Peyer's patch (tissue), 4 donors: ENCODE results near the gene IL1RAPL1. TPM values are rescaled to one million over a fixed set of nuclear protein-coding genes. Genes with fewer than 3 reads are reported as not detected.

Experiments used
- DNase-seq, 3 donors: peaks; one replicate each; pipeline ENCODE4 v3.0.0-alpha.2; 2017 to 2019
- H3K27ac ChIP-seq, 4 donors: fragments of 200-600 bp; sonication (generic); one replicate each; pipeline ENCODE4 v1.5.1; 2016 to 2019
- H3K27me3 ChIP-seq, 2 donors: fragments of 200-600 bp; sonication (generic); one replicate each; pipeline ENCODE4 v1.5.1; 2019
- H3K36me3 ChIP-seq, 3 donors: fragments of 200-600 bp; sonication (generic); one replicate each; pipeline ENCODE4 v1.5.1; 2016 to 2019
- H3K4me1 ChIP-seq, 4 donors: fragments of 200-600 bp; sonication (generic); one replicate each; pipeline ENCODE4 v1.5.1; 2016 to 2019
- H3K4me3 ChIP-seq, 4 donors: fragments of 200-600 bp; sonication (generic); 1 replicate in 3 of 4; 2 replicates in 1 of 4; pipeline ENCODE4 v1.5.1; 2016 to 2019; ENCODE audit warnings: mild to moderate bottlenecking in 1 of 4
- H3K9me3 ChIP-seq, 4 donors: fragments of 200-600 bp; sonication (generic); one replicate each; pipeline ENCODE4 v1.5.1; 2016 to 2019; ENCODE audit warnings: mild to moderate bottlenecking in 1 of 4
- CTCF ChIP-seq, 6 experiments: fragments of 450-650 bp in 4 of 6; fragments of 200-600 bp in 2 of 6; sonication (generic) in 1 of 6; IDR thresholded peaks; one replicate each; pipeline ENCODE4 v1.5.1; 2017 to 2019; ENCODE audit warnings: antibody characterized with exemption in 6 of 6, mild to moderate bottlenecking in 3 of 6, moderate library complexity in 1 of 6
- POLR2A ChIP-seq, 2 donors: fragments of 450-650 bp; IDR thresholded peaks; one replicate each; pipeline ENCODE4 v1.5.1; 2017; ENCODE audit warnings: antibody characterized with exemption in 2 of 2, mild to moderate bottlenecking in 2 of 2, moderate library complexity in 2 of 2
- total RNA-seq, 4 donors: library from RNA; depleted of rRNA; stranded (reverse); fragments of >200 nt; gene quantifications; one replicate each; pipeline ENCODE4 v1.1.0, GENCODE V29; 2016

IL1RAPL1 gene
- total RNA-seq, 4 donors from 2014 or later, result not detected

DNA sequence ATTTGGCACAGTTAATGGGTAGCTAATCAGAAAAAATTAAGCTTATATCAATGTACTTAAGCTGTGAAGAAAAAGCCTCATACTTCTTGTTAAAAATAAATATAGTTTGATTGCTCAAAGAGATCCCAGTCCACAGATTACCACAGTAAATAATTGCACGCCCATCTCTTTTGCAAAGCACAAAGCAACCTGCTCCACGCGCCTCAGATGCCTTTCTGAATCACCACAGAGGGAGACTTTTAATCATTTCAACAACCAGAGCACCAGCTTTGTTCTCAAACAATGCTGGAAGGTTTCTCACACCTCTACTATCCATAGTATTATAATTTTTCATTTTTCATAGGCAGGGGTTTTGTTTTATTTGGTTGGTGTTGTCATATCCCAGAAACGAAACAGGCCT lies 1289.5 kb downstream of the IL1RAPL1 start:
- Histone ChIP-seq H3K4me1 (no peaks in the 10 kb centered on the region), H3K4me3 (no peak overlapping the region), H3K9me3 (no peaks in the 10 kb centered on the region), H3K27me3 (no peaks in the 10 kb centered on the region), H3K36me3 (no peaks in the 10 kb centered on the region), H3K27ac (no peak overlapping the region)
- DNase-seq, result no peak
- TF ChIP-seq CTCF (IDR thresholded peaks at IDR 0.05), result no peak
- no peak for TF ChIP-seq POLR2A (IDR thresholded peaks at IDR 0.05)

DNA sequence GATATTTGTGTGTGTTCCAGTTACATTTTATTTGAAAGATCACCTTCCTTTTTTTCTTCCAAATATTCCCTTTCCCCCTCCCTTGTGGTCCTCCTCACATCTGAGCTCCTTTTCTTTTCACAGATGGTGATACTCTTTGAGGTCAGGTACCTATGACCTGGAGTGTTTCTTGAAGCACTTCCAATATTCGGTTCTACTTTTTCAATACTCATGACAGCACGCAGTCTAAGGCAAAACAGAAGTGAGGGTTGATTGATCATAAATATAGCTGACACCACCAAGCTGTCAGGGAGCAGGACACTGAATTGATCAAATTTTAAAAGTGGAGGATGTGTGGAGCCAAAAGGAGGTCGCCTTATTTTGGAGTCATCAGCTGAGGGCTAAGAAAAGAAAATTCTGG lies 1293.7 kb downstream of the IL1RAPL1 start:
- Histone ChIP-seq H3K4me3 (no peak overlapping the region), H3K9me3 (no peaks in the 10 kb centered on the region), H3K4me1 (no peaks in the 10 kb centered on the region), H3K27me3 (no peaks in the 10 kb centered on the region), H3K27ac (no peak overlapping the region), H3K36me3 (no peaks in the 10 kb centered on the region)
- TF ChIP-seq CTCF (IDR thresholded peaks at IDR 0.05) (no peak), POLR2A (IDR thresholded peaks at IDR 0.05) (no peak)
- DNase-seq, result no peak

GRCh38 chrX:29890004-29890403 lies 1302.8 kb downstream of the IL1RAPL1 start:
- H3K27ac ChIP-seq, result no peak overlapping the region
- H3K4me1 ChIP-seq, result no peaks in the 10 kb centered on the region
- no peaks in the 10 kb centered on the region for H3K9me3 ChIP-seq
- H3K27me3 ChIP-seq, result no peaks in the 10 kb centered on the region
- no peak for DNase-seq
- H3K36me3 ChIP-seq, result no peaks in the 10 kb centered on the region
- no peak for TF ChIP-seq POLR2A (IDR thresholded peaks at IDR 0.05)
- no peak for TF ChIP-seq CTCF (IDR thresholded peaks at IDR 0.05)
- no peak overlapping the region for H3K4me3 ChIP-seq

DNA sequence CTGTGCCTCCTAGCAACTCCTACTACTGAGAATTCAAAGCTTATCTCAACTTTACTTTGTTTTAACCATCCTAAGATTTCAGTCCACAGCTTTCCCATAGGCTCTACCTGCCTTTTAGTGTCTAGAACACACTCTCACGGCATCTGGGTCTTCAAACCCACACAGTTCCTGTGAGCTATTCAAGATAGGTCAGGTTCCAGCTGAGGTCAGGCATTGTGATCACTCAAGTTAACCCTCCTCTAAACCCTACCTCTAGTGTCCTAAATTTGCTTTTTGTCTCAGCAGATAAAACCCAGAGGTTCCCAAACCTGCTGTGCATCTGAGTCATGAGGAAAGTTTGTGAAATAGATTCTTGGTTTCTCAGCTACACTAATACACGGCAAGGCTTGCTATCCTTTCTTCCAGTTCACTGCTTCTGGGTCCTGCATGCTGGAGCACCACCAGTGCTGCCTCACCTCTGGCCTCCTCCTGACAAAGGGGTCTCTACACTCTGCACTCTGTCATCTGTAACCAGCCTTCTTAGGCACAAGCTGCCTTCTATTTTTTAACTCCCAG lies 1303.5 kb downstream of the IL1RAPL1 start:
- H3K4me1 ChIP-seq, result no peaks in the 10 kb centered on the region
- TF ChIP-seq POLR2A (IDR thresholded peaks at IDR 0.05) (no peak), CTCF (IDR thresholded peaks at IDR 0.05) (no peak)
- no peaks in the 10 kb centered on the region for H3K36me3 ChIP-seq
- no peaks in the 10 kb centered on the region for H3K9me3 ChIP-seq
- DNase-seq, result no peak
- no peak overlapping the region for H3K4me3 ChIP-seq
- H3K27me3 ChIP-seq, result no peaks in the 10 kb centered on the region
- H3K27ac ChIP-seq, result no peak overlapping the region

DNA sequence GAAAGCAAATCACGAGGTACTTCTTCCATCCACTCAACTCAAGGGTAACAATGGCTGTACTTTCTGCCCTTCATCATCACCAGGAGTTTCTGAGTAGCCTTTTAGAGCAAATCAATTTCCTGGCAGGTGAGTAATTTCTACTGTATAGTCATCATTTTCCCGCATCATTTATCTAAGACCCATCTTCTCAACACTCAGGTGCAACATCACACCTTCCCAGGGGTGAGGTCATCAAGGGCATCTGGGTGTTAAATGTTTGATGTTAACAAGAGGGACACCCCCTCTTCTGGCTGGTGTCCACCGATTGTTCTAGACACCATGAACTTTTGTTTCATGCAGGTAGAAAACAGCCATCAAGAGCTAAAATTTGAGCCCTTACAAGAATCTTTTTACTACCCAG lies 1314.8 kb downstream of the IL1RAPL1 start:
- Histone ChIP-seq H3K4me1 (no peaks in the 10 kb centered on the region), H3K4me3 (no peak overlapping the region), H3K9me3 (no peaks in the 10 kb centered on the region), H3K27me3 (no peaks in the 10 kb centered on the region), H3K27ac (no peak overlapping the region), H3K36me3 (no peaks in the 10 kb centered on the region)
- DNase-seq, result no peak
- TF ChIP-seq CTCF (IDR thresholded peaks at IDR 0.05), result no peak
- no peak for TF ChIP-seq POLR2A (IDR thresholded peaks at IDR 0.05)

GRCh38 chrX:29903360-29903759 lies 1316.1 kb downstream of the IL1RAPL1 start:
- no peak for DNase-seq
- TF ChIP-seq CTCF (IDR thresholded peaks at IDR 0.05) (no peak), POLR2A (IDR thresholded peaks at IDR 0.05) (no peak)

More at GRCh38 chrX:29903360-29903759, 1316.1 kb downstream of the IL1RAPL1 start:
- no peaks in the 10 kb centered on the region for H3K9me3 ChIP-seq
- H3K27ac ChIP-seq, result no peak overlapping the region
- no peaks in the 10 kb centered on the region for H3K27me3 ChIP-seq
- H3K4me1 ChIP-seq, result no peaks in the 10 kb centered on the region
- H3K36me3 ChIP-seq, result no peaks in the 10 kb centered on the region
- H3K4me3 ChIP-seq, result no peak overlapping the region
